Thoracic aorta (tissue), 2 donors: ENCODE data around the gene NFRKB. TPM values are rescaled to one million over a fixed set of nuclear protein-coding genes. Genes with fewer than 3 reads are reported as not detected.
"Not testable (repeated sequence)": the region's sequence is repeated elsewhere in the genome, so short reads cannot be mapped to it uniquely, and the experiment has no call there.

Source experiments
- ATAC-seq: fragments of 150-250 bp; one replicate; pipeline ENCODE4 v1.8.0; 2017; ENCODE audit warnings: low read depth; ENCODE audit not compliant: insufficient number of reproducible peaks, low FRiP score
- DNase-seq: peaks from one replicate; pipeline ENCODE4 v3.0.0-alpha.2; 2020; ENCODE audit warnings: low spot score
- H3K27ac ChIP-seq, 2 donors: fragments of 200-600 bp; sonication (generic); 1 replicate in 1 of 2; 2 replicates in 1 of 2; pipeline ENCODE4 v1.5.1; 2016; ENCODE audit warnings: mild to moderate bottlenecking in 2 of 2, moderate library complexity in 2 of 2
- H3K27me3 ChIP-seq: fragments of 200-600 bp; sonication (generic); replicated peaks from 2 replicates; pipeline ENCODE4 v1.6.0; 2016; ENCODE audit warnings: mild to moderate bottlenecking; ENCODE audit not compliant: insufficient read depth
- H3K36me3 ChIP-seq: fragments of 200-600 bp; sonication (generic); one replicate; pipeline ENCODE4 v1.5.1; 2016
- H3K4me1 ChIP-seq, 2 donors: fragments of 200-600 bp; sonication (generic); 1 replicate in 1 of 2; 2 replicates in 1 of 2; pipeline versions ENCODE4 v1.5.1 to v1.6.0; 2016; ENCODE audit warnings: low read depth in 2 of 2, mild to moderate bottlenecking in 1 of 2; ENCODE audit not compliant: control insufficient read depth in 1 of 2
- H3K4me3 ChIP-seq: fragments of 200-600 bp; sonication (generic); 2 replicates; pipeline ENCODE4 v1.5.1; 2016; ENCODE audit warnings: mild to moderate bottlenecking
- H3K9me3 ChIP-seq: fragments of 200-600 bp; sonication (generic); 2 replicates; pipeline ENCODE4 v1.5.1; 2016
- CTCF ChIP-seq: fragments of 200-600 bp; sonication (generic); IDR thresholded peaks from one replicate; pipeline ENCODE4 v1.5.1; 2019; ENCODE audit warnings: antibody characterized with exemption
- total RNA-seq, 2 donors: library from RNA; depleted of rRNA; stranded (reverse); fragments of >200 nt; gene quantifications; one replicate each; pipeline versions ENCODE4 v1.1.0 to v1.2.3, GENCODE V29; 2016

The NFRKB gene
- total RNA-seq, 2 donors from 2014 or later, result 34.5 to 35.3 TPM

GRCh38 chr11:129853518-129854231, 41.7 kb downstream of the NFRKB start:
- Histone ChIP-seq H3K36me3 (no peaks in the 10 kb centered on the region), H3K27ac (no peak overlapping the region), H3K9me3 (no peaks in the 10 kb centered on the region), H3K4me3 (no peak overlapping the region), H3K27me3 (no peaks in the 10 kb centered on the region), H3K4me1 (no peaks in the 10 kb centered on the region)
- DNase-seq (no peak), ATAC-seq (no peak)
- TF ChIP-seq CTCF, result no peak

GRCh38 chr11:129852125-129852740, 43.1 kb downstream of the NFRKB start:
- H3K4me1 ChIP-seq, result no peaks in the 10 kb centered on the region
- no peak overlapping the region for H3K27ac ChIP-seq
- H3K36me3 ChIP-seq, result no peaks in the 10 kb centered on the region
- TF ChIP-seq CTCF, result no peak
- DNase-seq (no peak), ATAC-seq (no peak)
- H3K9me3 ChIP-seq, result no peaks in the 10 kb centered on the region
- H3K4me3 ChIP-seq, result no peak overlapping the region
- no peaks in the 10 kb centered on the region for H3K27me3 ChIP-seq

- H3K36me3 ChIP-seq, result no peaks in the 10 kb centered on the region
- H3K4me3 ChIP-seq, result no peak overlapping the region
- DNase-seq (no peak), ATAC-seq (no peak)
- no peaks in the 10 kb centered on the region for H3K9me3 ChIP-seq
- H3K27me3 ChIP-seq, result no peaks in the 10 kb centered on the region
- H3K27ac ChIP-seq, result no peak overlapping the region
- TF ChIP-seq CTCF, result no peak
- no peaks in the 10 kb centered on the region for H3K4me1 ChIP-seq
These were observed 45.8 kb downstream of the NFRKB start for GRCh38 chr11:129849447-129850130.

GRCh38 chr11:129847361-129847760, 48.0 kb downstream of the NFRKB start:
- H3K4me3 ChIP-seq, H3K27ac ChIP-seq, ATAC-seq, H3K4me1 ChIP-seq, H3K9me3 ChIP-seq, DNase-seq, H3K36me3 ChIP-seq, H3K27me3 ChIP-seq: not testable (repeated sequence)

GRCh38 chr11:129846508-129847335, 48.7 kb downstream of the NFRKB start:
- no peak for TF ChIP-seq CTCF
- no peak overlapping the region for H3K4me3 ChIP-seq
- no peak for DNase-seq
- H3K27me3 ChIP-seq, result no peaks in the 10 kb centered on the region
- no peaks in the 10 kb centered on the region for H3K4me1 ChIP-seq
- no peak for ATAC-seq
- no peaks in the 10 kb centered on the region for H3K36me3 ChIP-seq
- H3K9me3 ChIP-seq, result no peaks in the 10 kb centered on the region
- H3K27ac ChIP-seq, result no peak overlapping the region

Other genes starting within 250 kb of the NFRKB start
- not detected for gene TMEM45B, start 79.7 kb downstream of the NFRKB start, total RNA-seq
- 10 to 100 TPM in 1 of 2 donors, 1 to 10 TPM in 1; 8.8 to 10.4 TPM for gene PRDM10, start 107.3 kb upstream of the NFRKB start, total RNA-seq
- 100 to 1,000 TPM; 493 to 557 TPM for gene APLP2, start 174.3 kb upstream of the NFRKB start, total RNA-seq